HepG2 (cell line): ENCODE data around the gene LYPD6B. TPM values are rescaled to one million over a fixed set of nuclear protein-coding genes. Genes with fewer than 3 reads are reported as not detected.

Experiments used
- ATAC-seq: fragments of 200-7000 bp; cut with Tn5 transposase; 3 replicates; pipeline ENCODE4 v1.9.1; 2020; ENCODE audit warnings: mild to moderate bottlenecking, moderate library complexity
- BruUV-seq: library from RNA; stranded (reverse); fragments of 400-500 nt; replicated peaks from 2 replicates; lab custom pipeline; 2021; lab: Mats Ljungman, UMichigan
- CTCF ChIA-PET: fragments of 300-600 bp; formaldehyde crosslinking; extraction: SDS; loops from one replicate; lab custom pipeline; 2021; ENCODE audit warnings: low total read pairs, inconsistent platforms, low intra/inter-chr PET ratio; lab: Yijun Ruan, JAX
- POLR2A ChIA-PET: fragments of 350-600 bp; sonication (Branson Sonifier 250); formaldehyde crosslinking; loops from one replicate; lab custom pipeline; 2020; ENCODE audit warnings: antibody characterized with exemption, inconsistent platforms; lab: Yijun Ruan, JAX
- DNase-seq: peaks from one replicate; pipeline ENCODE4 v3.0.0-alpha.2; 2015; ENCODE audit warnings: low spot score
- FAIRE-seq: peaks from 3 replicates; lab custom pipeline; 2011; peaks lifted over from hg19 to GRCh38; lab: Jason Lieb, UNC
- H2AFZ ChIP-seq: one replicate; pipeline ENCODE4 v1.6.1; 2011; ENCODE audit warnings: low read length, inconsistent platforms
- H3K27ac ChIP-seq: fragments of 300-600 bp; 3 replicates; pipeline ENCODE4 v1.8.0; 2011; ENCODE audit warnings: mixed run types, mild to moderate bottlenecking, mixed read lengths, low read length, inconsistent platforms; ENCODE audit not compliant: insufficient read depth; ENCODE audit errors: extremely low read length
- H3K27me3 ChIP-seq, 2 experiments: fragments of 200-600 bp in 1 of 2; 2 replicates in 1 of 2; 3 replicates in 1 of 2; pipeline versions ENCODE4 v1.6.0 to v1.8.0; 2011; ENCODE audit warnings: low read length in 2 of 2, mild to moderate bottlenecking in 2 of 2, moderate library complexity in 2 of 2, inconsistent platforms in 1 of 2; ENCODE audit not compliant: insufficient read depth in 2 of 2, control insufficient read depth in 1 of 2
- H3K36me3 ChIP-seq, 2 experiments: fragments of 200-600 bp in 1 of 2; replicated peaks in 1 of 2; 2 replicates in 1 of 2; 3 replicates in 1 of 2; pipeline versions ENCODE4 v1.5.1 to v1.8.0; 2011; ENCODE audit warnings: low read length in 2 of 2, inconsistent platforms in 1 of 2; ENCODE audit not compliant: insufficient read depth in 2 of 2, control insufficient read depth in 1 of 2
- H3K4me1 ChIP-seq: 2 replicates; pipeline ENCODE4 v1.5.1; 2012; ENCODE audit warnings: low read length, inconsistent platforms; ENCODE audit not compliant: insufficient read depth
- H3K4me2 ChIP-seq: 2 replicates; pipeline ENCODE4 v1.6.0; 2011; ENCODE audit warnings: low read depth, low read length, inconsistent platforms
- H3K4me3 ChIP-seq, 3 experiments: fragments of 200-600 bp in 1 of 3; sonication (generic), shearing (Covaris generic) in 1 of 3; replicated peaks in 1 of 3; 2 replicates each; pipeline ENCODE4 v1.5.1; 2011 to 2016; ENCODE audit warnings: low read length in 3 of 3, inconsistent platforms in 2 of 3, low read depth in 2 of 3, mild to moderate bottlenecking in 2 of 3, control low read depth in 1 of 3, mixed read lengths in 1 of 3; ENCODE audit not compliant: insufficient read depth in 1 of 3
- H3K79me2 ChIP-seq: one replicate; pipeline ENCODE4 v1.6.1; 2011; ENCODE audit warnings: low read length, inconsistent platforms; ENCODE audit not compliant: insufficient read depth
- H3K9ac ChIP-seq: 2 replicates; pipeline ENCODE4 v1.6.0; 2011; ENCODE audit warnings: mild to moderate bottlenecking, low read depth, low read length, inconsistent platforms; ENCODE audit not compliant: insufficient read depth
- H3K9me3 ChIP-seq: 2 replicates; pipeline ENCODE4 v1.5.1; 2012; ENCODE audit warnings: mild to moderate bottlenecking, low read length
- H4K20me1 ChIP-seq: 2 replicates; pipeline ENCODE4 v1.6.0; 2011; ENCODE audit warnings: inconsistent platforms, mild to moderate bottlenecking, low read length, moderate library complexity; ENCODE audit not compliant: insufficient read depth
- USF2 ChIP-seq, 2 experiments: sonication (generic) in 1 of 2; formaldehyde crosslinking in 1 of 2; IDR thresholded peaks; 2 replicates each; pipeline versions ENCODE4 v1.5.1 to v1.6.1; 2011 to 2020; ENCODE audit warnings: borderline replicate concordance in 1 of 2, low read depth in 1 of 2, low read length in 1 of 2, mild to moderate bottlenecking in 1 of 2, missing genetic modification reagents in 1 of 2, moderate library complexity in 1 of 2
- ZNF263 ChIP-seq: sonication (generic); formaldehyde crosslinking; IDR thresholded peaks from 2 replicates; pipeline ENCODE4 v1.4.0; 2020; ENCODE audit warnings: missing genetic modification reagents
- ZNF652 ChIP-seq: IDR thresholded peaks from 2 replicates; pipeline ENCODE4 v1.6.1; 2016; ENCODE audit warnings: low read depth, borderline replicate concordance
- WGBS: methylation state at CpG from one replicate; pipeline ENCODE4 v1.1.6; 2017; ENCODE audit warnings: low lambda C conversion rate; 5-methylcytosine and 5-hydroxymethylcytosine counted together
- in situ Hi-C: cut with HindIII; loops from 2 replicates; pipeline ENCODE4 v1.10.0; 2017; ENCODE audit warnings: low pct_unique_long_range_greater_than_20kb; ENCODE audit not compliant: extremely low pct_ligation_motif_present
- intact Hi-C: fragments of 100-400 bp; cut with micrococcal nuclease; formaldehyde crosslinking; loops from one replicate; pipeline ENCODE4 v1.10.0; 2022; ENCODE audit not compliant: unreplicated experiment
- polyA plus RNA-seq, 8 experiments: library from polyadenylated mRNA; depleted of rRNA in 3 of 8; stranded (reverse) in 7 of 8; unstranded in 1 of 8; fragments of >200 nt; fragmentation: Illumina TruSeq in 4 of 8; extraction: Trizol in 4 of 8; gene quantifications; 2 replicates each; pipeline versions ENCODE4 v1.2.1 to v1.2.3, GENCODE V29; 2011 to 2016; ENCODE audit warnings: low read depth in 4 of 8, missing spikeins in 1 of 8, mixed read lengths in 1 of 8; ENCODE audit not compliant: insufficient read depth in 1 of 8
- total RNA-seq, 5 experiments: library from RNA; depleted of rRNA; stranded (reverse); fragments of >200 nt; fragmentation: Illumina TruSeq; extraction: Trizol; gene quantifications; 2 replicates each; pipeline ENCODE4 v1.2.3, GENCODE V29; 2016; ENCODE audit warnings: low read depth in 1 of 5
- TF ChIP-seq, protein P1 (sequence below), 2 experiments: IDR thresholded peaks; 2 replicates each; pipeline ENCODE4 v1.6.1; 2011 to 2012; ENCODE audit warnings: low read length in 2 of 2, borderline replicate concordance in 1 of 2, low read depth in 1 of 2, mild to moderate bottlenecking in 1 of 2, moderate library complexity in 1 of 2
- TF ChIP-seq, protein P2 (sequence below): sonication (generic); formaldehyde crosslinking; IDR thresholded peaks from 2 replicates; pipeline ENCODE4 v1.4.0; 2020; ENCODE audit warnings: mild to moderate bottlenecking, missing genetic modification reagents
- TF ChIP-seq, protein P3 (sequence below): IDR thresholded peaks from 2 replicates; pipeline ENCODE4 v1.6.1; 2016; ENCODE audit warnings: missing genetic modification reagents, missing compliant biosample characterization
- TF ChIP-seq, protein P4 (sequence below): sonication (generic); formaldehyde crosslinking; IDR thresholded peaks from 2 replicates; pipeline ENCODE4 v1.4.0; 2020; ENCODE audit warnings: mild to moderate bottlenecking, missing genetic modification reagents

The LYPD6B gene
- total and polyA plus RNA-seq, 2 of the 13 experiments (the other 11 are each of a cell fraction or from before 2014, with no cell fraction given), result not detected

DNA sequence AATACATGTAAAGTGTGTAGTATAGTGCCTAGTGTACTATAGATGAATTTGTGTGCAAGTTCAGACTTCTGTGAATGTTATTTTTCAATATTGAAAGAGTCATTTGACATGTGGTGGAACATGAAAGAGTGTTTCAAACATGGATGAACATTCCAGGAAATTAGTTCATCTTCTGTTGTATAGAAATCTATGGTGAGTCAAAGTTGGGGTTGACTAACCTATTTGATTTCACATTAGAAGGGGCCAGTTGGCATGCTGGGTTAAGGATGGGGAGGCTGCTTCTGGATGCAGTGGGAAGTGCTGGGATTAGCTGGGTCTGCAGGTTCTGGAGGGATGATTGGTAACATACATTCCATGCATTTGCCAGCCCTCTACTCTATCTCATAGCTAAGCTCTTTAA is 50.6 kb downstream of the LYPD6B start (continued):
- TF ChIP-seq, protein P1, sequence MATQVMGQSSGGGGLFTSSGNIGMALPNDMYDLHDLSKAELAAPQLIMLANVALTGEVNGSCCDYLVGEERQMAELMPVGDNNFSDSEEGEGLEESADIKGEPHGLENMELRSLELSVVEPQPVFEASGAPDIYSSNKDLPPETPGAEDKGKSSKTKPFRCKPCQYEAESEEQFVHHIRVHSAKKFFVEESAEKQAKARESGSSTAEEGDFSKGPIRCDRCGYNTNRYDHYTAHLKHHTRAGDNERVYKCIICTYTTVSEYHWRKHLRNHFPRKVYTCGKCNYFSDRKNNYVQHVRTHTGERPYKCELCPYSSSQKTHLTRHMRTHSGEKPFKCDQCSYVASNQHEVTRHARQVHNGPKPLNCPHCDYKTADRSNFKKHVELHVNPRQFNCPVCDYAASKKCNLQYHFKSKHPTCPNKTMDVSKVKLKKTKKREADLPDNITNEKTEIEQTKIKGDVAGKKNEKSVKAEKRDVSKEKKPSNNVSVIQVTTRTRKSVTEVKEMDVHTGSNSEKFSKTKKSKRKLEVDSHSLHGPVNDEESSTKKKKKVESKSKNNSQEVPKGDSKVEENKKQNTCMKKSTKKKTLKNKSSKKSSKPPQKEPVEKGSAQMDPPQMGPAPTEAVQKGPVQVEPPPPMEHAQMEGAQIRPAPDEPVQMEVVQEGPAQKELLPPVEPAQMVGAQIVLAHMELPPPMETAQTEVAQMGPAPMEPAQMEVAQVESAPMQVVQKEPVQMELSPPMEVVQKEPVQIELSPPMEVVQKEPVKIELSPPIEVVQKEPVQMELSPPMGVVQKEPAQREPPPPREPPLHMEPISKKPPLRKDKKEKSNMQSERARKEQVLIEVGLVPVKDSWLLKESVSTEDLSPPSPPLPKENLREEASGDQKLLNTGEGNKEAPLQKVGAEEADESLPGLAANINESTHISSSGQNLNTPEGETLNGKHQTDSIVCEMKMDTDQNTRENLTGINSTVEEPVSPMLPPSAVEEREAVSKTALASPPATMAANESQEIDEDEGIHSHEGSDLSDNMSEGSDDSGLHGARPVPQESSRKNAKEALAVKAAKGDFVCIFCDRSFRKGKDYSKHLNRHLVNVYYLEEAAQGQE (IDR thresholded peaks at IDR 0.05; ENCODE audit: borderline replicate concordance in 1 of 2, low read depth in 1 of 2, low read length in 2 of 2), result no peak
- TF ChIP-seq ZNF652, result no peak
- TF ChIP-seq, protein P2, sequence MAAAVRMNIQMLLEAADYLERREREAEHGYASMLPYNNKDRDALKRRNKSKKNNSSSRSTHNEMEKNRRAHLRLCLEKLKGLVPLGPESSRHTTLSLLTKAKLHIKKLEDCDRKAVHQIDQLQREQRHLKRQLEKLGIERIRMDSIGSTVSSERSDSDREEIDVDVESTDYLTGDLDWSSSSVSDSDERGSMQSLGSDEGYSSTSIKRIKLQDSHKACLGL, result no peak
- TF ChIP-seq, protein P3, sequence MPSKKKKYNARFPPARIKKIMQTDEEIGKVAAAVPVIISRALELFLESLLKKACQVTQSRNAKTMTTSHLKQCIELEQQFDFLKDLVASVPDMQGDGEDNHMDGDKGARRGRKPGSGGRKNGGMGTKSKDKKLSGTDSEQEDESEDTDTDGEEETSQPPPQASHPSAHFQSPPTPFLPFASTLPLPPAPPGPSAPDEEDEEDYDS, result no peak
- no peak for TF ChIP-seq ZNF263 (CRISPR knock-in tag)

DNA sequence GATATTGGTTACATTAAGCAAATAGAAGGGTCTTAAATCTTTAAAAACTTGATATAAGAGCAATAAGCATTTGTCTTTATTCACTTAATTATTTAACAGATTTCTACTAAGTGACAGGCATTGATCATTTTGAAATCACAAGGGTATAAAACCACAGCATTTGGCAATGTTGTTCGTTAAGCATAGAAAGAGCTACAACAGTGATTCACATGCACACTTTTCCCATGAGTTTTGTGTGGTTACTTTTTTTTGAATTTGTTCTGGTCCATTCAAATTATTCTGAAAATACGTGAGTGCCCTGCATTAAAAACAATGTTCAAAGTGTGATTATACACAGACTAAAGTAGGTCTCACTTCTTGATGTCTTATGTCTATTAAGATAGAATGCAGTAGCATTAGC is 52.2 kb downstream of the LYPD6B start:
- Histone ChIP-seq H4K20me1 (no peaks in the 10 kb centered on the region), H3K79me2 (no peaks in the 10 kb centered on the region), H3K4me2 (no peak overlapping the region), H3K9ac (no peak overlapping the region), H3K4me1 (no peaks in the 10 kb centered on the region), H3K27me3 (peaks cover 1 to 3% of the 10 kb centered on the region in 2 experiments; a peak in 1 of 5 replicates), H3K4me3 (no peak overlapping the region), H3K27ac (no peak overlapping the region), H2AFZ (no peak overlapping the region), H3K36me3 (no peaks in the 10 kb centered on the region), H3K9me3 (no peaks in the 10 kb centered on the region)
- intact Hi-C loops (no loop called here), in situ Hi-C loops (no loop called here)
- WGBS, result 2% methylated on average over 2 of the region's 2 CpGs
- POLR2A ChIA-PET, result no interaction called here
- no TSS peak for BruUV-seq
- DNase-seq (no peak), ATAC-seq (no peak), FAIRE-seq (no peak)
- CTCF ChIA-PET, result no interaction called here
- TF ChIP-seq USF2 (IDR thresholded peaks at IDR 0.05; ENCODE audit: low read depth, low read length) (no peak), USF2 (CRISPR knock-in tag; IDR thresholded peaks at IDR 0.05; ENCODE audit: borderline replicate concordance) (no peak)
- TF ChIP-seq, protein P4, sequence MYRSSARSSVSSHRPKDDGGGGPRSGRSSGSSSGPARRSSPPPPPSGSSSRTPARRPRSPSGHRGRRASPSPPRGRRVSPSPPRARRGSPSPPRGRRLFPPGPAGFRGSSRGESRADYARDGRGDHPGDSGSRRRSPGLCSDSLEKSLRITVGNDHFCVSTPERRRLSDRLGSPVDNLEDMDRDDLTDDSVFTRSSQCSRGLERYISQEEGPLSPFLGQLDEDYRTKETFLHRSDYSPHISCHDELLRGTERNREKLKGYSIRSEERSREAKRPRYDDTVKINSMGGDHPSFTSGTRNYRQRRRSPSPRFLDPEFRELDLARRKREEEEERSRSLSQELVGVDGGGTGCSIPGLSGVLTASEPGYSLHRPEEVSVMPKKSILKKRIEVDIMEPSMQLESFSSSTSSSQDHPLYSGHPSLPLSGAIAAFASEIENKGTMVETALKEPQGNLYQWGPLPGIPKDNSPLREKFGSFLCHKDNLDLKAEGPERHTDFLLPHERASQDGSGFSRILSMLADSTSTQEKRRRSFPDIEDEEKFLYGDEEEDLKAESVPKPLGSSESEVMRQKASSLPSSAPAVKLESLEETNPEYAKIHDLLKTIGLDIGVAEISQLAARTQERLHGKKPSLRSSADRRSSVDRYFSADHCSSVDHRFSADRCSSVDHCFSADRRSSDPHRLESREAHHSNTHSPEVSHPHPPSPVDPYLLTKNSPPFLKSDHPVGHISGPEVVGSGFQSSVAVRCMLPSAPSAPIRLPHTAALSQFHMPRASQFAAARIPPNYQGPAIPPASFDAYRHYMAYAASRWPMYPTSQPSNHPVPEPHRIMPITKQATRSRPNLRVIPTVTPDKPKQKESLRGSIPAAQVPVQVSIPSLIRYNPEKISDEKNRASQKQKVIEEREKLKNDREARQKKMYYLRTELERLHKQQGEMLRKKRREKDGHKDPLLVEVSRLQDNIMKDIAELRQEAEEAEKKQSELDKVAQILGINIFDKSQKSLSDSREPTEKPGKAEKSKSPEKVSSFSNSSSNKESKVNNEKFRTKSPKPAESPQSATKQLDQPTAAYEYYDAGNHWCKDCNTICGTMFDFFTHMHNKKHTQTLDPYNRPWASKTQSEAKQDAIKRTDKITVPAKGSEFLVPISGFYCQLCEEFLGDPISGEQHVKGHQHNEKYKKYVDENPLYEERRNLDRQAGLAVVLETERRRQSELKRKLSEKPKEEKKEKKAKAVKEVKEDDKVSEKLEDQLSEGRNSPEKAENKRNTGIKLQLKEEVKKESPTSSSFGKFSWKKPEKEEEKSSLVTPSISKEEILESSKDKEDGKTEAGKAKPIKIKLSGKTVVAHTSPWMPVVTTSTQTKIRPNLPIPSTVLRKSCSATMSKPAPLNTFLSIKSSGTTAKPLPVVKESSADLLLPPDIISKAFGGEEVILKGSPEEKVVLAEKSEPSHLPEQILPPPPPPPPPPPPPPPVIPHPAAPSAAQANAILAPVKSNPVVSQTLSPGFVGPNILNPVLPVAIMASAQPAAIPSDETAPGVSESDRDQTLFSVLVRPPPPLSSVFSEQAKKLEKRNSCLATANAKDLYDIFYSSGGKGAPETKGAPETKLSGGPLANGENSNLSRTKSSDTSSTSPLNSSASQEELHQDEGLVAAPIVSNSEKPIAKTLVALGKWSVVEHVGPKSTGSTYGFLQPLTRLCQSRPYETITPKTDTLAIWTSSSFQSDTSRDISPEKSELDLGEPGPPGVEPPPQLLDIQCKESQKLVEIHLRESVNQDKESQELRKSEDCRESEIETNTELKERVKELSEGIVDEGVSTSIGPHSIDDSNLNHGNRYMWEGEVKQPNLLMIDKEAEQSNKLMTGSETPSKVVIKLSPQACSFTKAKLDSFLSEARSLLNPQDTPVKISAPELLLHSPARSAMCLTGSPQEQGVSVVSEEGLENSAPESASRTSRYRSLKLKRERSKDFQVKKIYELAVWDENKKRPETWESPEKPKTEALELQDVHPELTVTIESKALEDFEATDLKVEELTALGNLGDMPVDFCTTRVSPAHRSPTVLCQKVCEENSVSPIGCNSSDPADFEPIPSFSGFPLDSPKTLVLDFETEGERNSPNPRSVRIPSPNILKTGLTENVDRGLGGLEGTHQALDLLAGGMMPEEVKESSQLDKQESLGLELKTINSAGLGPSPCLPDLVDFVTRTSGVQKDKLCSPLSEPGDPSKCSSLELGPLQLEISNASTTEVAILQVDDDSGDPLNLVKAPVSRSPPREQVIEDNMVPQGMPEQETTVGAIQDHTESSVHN, result no peak
